Measurements from ENCODE around the gene POLR3A.

- TF ChIP-seq CTCF (IDR thresholded peaks at IDR 0.05 in 8 of 11, conservative IDR thresholded peaks at IDR 0.05 in 3 of 11) = no peak
- no peak for TF ChIP-seq POLR2AphosphoS5 (IDR thresholded peaks at IDR 0.05)
Observed at GRCh38 chr10:77940627-77941026, 88.7 kb downstream of the POLR3A start.
